Measurements from ENCODE around the gene SAAL1.
A peak's percentile ranks its signal among the peaks of the same experiment; 100 is the strongest.
"Not testable (repeated sequence)": the region's sequence is repeated elsewhere in the genome, so short reads cannot be mapped to it uniquely, and the experiment has no call there.

Gene SAAL1

GRCh38 chr11:18140145-18140544 is 34.3 kb upstream of the SAAL1 start:
- H2BK5ac ChIP-seq (ENCODE audit: low read length), result no peak overlapping the region
- no peak overlapping the region for H3K4ac ChIP-seq (ENCODE audit: low read depth, low read length)
- H3K18ac ChIP-seq (ENCODE audit: low read length), result no peak overlapping the region
- WGBS (ENCODE audit: extremely low coverage, insufficient coverage, low lambda C conversion rate), result no CpG with 5 or more reads among the region's 2 CpGs
- H3K23ac ChIP-seq (ENCODE audit: low read length), result no peak overlapping the region
- H4K5ac ChIP-seq (ENCODE audit: low read length), result no peak overlapping the region
- no peaks in the 10 kb centered on the region for H3K36me3 ChIP-seq (ENCODE audit: control insufficient read depth, insufficient read depth, low read length)
- H3K4me1 ChIP-seq (ENCODE audit: control insufficient read depth, low read depth, low read length), result no peaks in the 10 kb centered on the region
- no peak overlapping the region for H2BK120ac ChIP-seq (ENCODE audit: low read depth, low read length)
- H3K79me2 ChIP-seq (ENCODE audit: control insufficient read depth, insufficient read depth, low read length), result no peaks in the 10 kb centered on the region
- no peak overlapping the region for H2BK15ac ChIP-seq (replicated peaks; ENCODE audit: low read depth)
- H3K4me2 ChIP-seq (ENCODE audit: low read length), result no peak overlapping the region
- H3K27me3 ChIP-seq (ENCODE audit: insufficient read depth, low read length, poor library complexity), result no peaks in the 10 kb centered on the region
- no peak overlapping the region for H3K27ac ChIP-seq (ENCODE audit: low read depth, low read length)
- no peaks in the 10 kb centered on the region for H3K79me1 ChIP-seq (ENCODE audit: low read length)
- DNase-seq, result no peak
- no peak overlapping the region for H2AK5ac ChIP-seq (ENCODE audit: low read length)
- no peak overlapping the region for H4K8ac ChIP-seq (ENCODE audit: low read depth, low read length)
- no peak overlapping the region for H3K56ac ChIP-seq (ENCODE audit: low read length)
- H3K4me3 ChIP-seq (ENCODE audit: low read length), result no peak overlapping the region
- H3K9ac ChIP-seq (ENCODE audit: low read length), result no peak overlapping the region

DNA sequence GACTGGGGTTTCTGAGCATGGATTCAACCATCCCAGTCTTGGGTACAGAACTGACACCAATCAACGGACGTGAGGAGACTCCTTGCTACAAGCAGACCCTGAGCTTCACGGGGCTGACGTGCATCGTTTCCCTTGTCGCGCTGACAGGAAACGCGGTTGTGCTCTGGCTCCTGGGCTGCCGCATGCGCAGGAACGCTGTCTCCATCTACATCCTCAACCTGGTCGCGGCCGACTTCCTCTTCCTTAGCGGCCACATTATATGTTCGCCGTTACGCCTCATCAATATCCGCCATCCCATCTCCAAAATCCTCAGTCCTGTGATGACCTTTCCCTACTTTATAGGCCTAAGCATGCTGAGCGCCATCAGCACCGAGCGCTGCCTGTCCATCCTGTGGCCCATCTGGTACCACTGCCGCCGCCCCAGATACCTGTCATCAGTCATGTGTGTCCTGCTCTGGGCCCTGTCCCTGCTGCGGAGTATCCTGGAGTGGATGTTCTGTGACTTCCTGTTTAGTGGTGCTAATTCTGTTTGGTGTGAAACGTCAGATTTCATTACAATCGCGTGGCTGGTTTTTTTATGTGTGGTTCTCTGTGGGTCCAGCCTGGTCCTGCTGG is 31.4 kb upstream of the SAAL1 start:
- WGBS (ENCODE audit: extremely low coverage, insufficient coverage, low lambda C conversion rate), result no CpG with 5 or more reads among the region's 29 CpGs
- H3K4me2 ChIP-seq (ENCODE audit: low read length), result no peak overlapping the region
- no peak overlapping the region for H3K27ac ChIP-seq (ENCODE audit: low read depth, low read length)
- no peak for DNase-seq
- H2BK5ac ChIP-seq (ENCODE audit: low read length), result no peak overlapping the region
- H3K27me3 ChIP-seq (ENCODE audit: insufficient read depth, low read length, poor library complexity), result no peaks in the 10 kb centered on the region
- H4K8ac ChIP-seq (ENCODE audit: low read depth, low read length), result no peak overlapping the region
- H2BK120ac ChIP-seq (ENCODE audit: low read depth, low read length), result no peak overlapping the region
- no peak overlapping the region for H3K23ac ChIP-seq (ENCODE audit: low read length)
- H3K9ac ChIP-seq (ENCODE audit: low read length), result no peak overlapping the region
- H3K4me3 ChIP-seq (ENCODE audit: low read length), result no peak overlapping the region
- no peaks in the 10 kb centered on the region for H3K79me2 ChIP-seq (ENCODE audit: control insufficient read depth, insufficient read depth, low read length)
- no peak overlapping the region for H2AK5ac ChIP-seq (ENCODE audit: low read length)
- H2BK15ac ChIP-seq (replicated peaks; ENCODE audit: low read depth), result no peak overlapping the region
- no peaks in the 10 kb centered on the region for H3K79me1 ChIP-seq (ENCODE audit: low read length)
- no peaks in the 10 kb centered on the region for H3K4me1 ChIP-seq (ENCODE audit: control insufficient read depth, low read depth, low read length)
- H3K4ac ChIP-seq (ENCODE audit: low read depth, low read length), result no peak overlapping the region
- H3K18ac ChIP-seq (ENCODE audit: low read length), result no peak overlapping the region
- no peaks in the 10 kb centered on the region for H3K36me3 ChIP-seq (ENCODE audit: control insufficient read depth, insufficient read depth, low read length)
- H4K5ac ChIP-seq (ENCODE audit: low read length), result no peak overlapping the region
- H3K56ac ChIP-seq (ENCODE audit: low read length), result no peak overlapping the region

- no peak overlapping the region for H3K18ac ChIP-seq (ENCODE audit: low read length)
- no peak overlapping the region for H3K23ac ChIP-seq (ENCODE audit: low read length)
- no peaks in the 10 kb centered on the region for H3K79me1 ChIP-seq (ENCODE audit: low read length)
- no peak overlapping the region for H3K56ac ChIP-seq (ENCODE audit: low read length)
- WGBS (ENCODE audit: extremely low coverage, insufficient coverage, low lambda C conversion rate), result no CpG with 5 or more reads among the region's 2 CpGs
- DNase-seq, result peak; percentile 19
- no peak overlapping the region for H4K8ac ChIP-seq (ENCODE audit: low read depth, low read length)
- no peaks in the 10 kb centered on the region for H3K4me1 ChIP-seq (ENCODE audit: control insufficient read depth, low read depth, low read length)
- H3K79me2 ChIP-seq (ENCODE audit: control insufficient read depth, insufficient read depth, low read length), result no peaks in the 10 kb centered on the region
- H3K4me2 ChIP-seq (ENCODE audit: low read length), result no peak overlapping the region
- no peak overlapping the region for H3K27ac ChIP-seq (ENCODE audit: low read depth, low read length)
- no peak overlapping the region for H4K5ac ChIP-seq (ENCODE audit: low read length)
- no peak overlapping the region for H2BK5ac ChIP-seq (ENCODE audit: low read length)
- H2BK15ac ChIP-seq (replicated peaks; ENCODE audit: low read depth), result no peak overlapping the region
- no peaks in the 10 kb centered on the region for H3K36me3 ChIP-seq (ENCODE audit: control insufficient read depth, insufficient read depth, low read length)
- H3K9ac ChIP-seq (ENCODE audit: low read length), result no peak overlapping the region
- H3K4me3 ChIP-seq (ENCODE audit: low read length), result no peak overlapping the region
- no peak overlapping the region for H2AK5ac ChIP-seq (ENCODE audit: low read length)
- H3K4ac ChIP-seq (ENCODE audit: low read depth, low read length), result no peak overlapping the region
- no peak overlapping the region for H2BK120ac ChIP-seq (ENCODE audit: low read depth, low read length)
- H3K27me3 ChIP-seq (ENCODE audit: insufficient read depth, low read length, poor library complexity), result no peaks in the 10 kb centered on the region
These were observed 29.4 kb upstream of the SAAL1 start for GRCh38 chr11:18135308-18135707.

- no CpG with 5 or more reads among the region's 3 CpGs for WGBS (ENCODE audit: extremely low coverage, insufficient coverage, low lambda C conversion rate)
- Histone ChIP-seq H3K4me2 (ENCODE audit: low read length) (no peak within 1 kb of the TSS), H3K36me3 (ENCODE audit: control insufficient read depth, insufficient read depth, low read length) (no peaks in the 10 kb centered on the region), H4K8ac (ENCODE audit: low read depth, low read length) (no peak within 1 kb of the TSS), H3K56ac (ENCODE audit: low read length) (no peak within 1 kb of the TSS), H4K5ac (ENCODE audit: low read length) (no peak within 1 kb of the TSS), H3K9ac (ENCODE audit: low read length) (no peak within 1 kb of the TSS), H3K4me1 (ENCODE audit: control insufficient read depth, low read depth, low read length) (no peaks in the 10 kb centered on the region), H3K23ac (ENCODE audit: low read length) (no peak within 1 kb of the TSS), H3K4me3 (ENCODE audit: low read length) (no peak within 1 kb of the TSS), H3K79me2 (ENCODE audit: control insufficient read depth, insufficient read depth, low read length) (no peaks in the 10 kb centered on the region), H3K18ac (ENCODE audit: low read length) (no peak within 1 kb of the TSS), H2AK5ac (ENCODE audit: low read length) (no peak within 1 kb of the TSS), H2BK120ac (ENCODE audit: low read depth, low read length) (no peak within 1 kb of the TSS), H3K4ac (ENCODE audit: low read depth, low read length) (no peak within 1 kb of the TSS), H2BK15ac (replicated peaks; ENCODE audit: low read depth) (no peak within 1 kb of the TSS), H2BK5ac (ENCODE audit: low read length) (no peak within 1 kb of the TSS), H3K27me3 (ENCODE audit: insufficient read depth, low read length, poor library complexity) (no peaks in the 10 kb centered on the region), H3K27ac (ENCODE audit: low read depth, low read length) (no peak within 1 kb of the TSS), H3K79me1 (ENCODE audit: low read length) (no peaks in the 10 kb centered on the region)
- no peak for DNase-seq
These were observed 26.5 kb upstream of the SAAL1 start, which contains the start of gene MRGPRX3 for GRCh38 chr11:18132341-18132740. Gene MRGPRX3 (plus strand): TSS chr11:18132571. CDS start chr11:18137203, 4,632 bp downstream.

DNA sequence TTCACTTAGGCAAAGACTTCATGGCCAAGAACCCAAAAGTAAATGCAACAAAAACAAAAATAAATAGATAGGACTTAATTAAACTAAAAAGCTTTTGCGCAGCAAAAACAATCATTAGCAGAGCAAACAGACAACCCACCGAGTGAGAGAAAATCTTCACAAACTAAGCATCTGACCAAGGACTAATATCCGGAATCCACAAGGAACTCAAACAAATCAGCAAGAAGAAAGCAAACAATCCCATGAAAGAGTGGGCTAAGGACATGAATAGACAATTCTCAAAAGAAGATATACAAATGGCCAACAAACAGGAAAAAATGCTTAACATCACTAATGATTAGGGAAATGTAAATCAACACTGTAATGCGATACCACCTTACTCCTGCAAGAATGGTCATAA is 25.2 kb upstream of the SAAL1 start:
- not testable (repeated sequence) for H3K4me1 ChIP-seq (ENCODE audit: control insufficient read depth, low read depth, low read length); H3K79me1 ChIP-seq (ENCODE audit: low read length); H2AK5ac ChIP-seq (ENCODE audit: low read length); H3K79me2 ChIP-seq (ENCODE audit: control insufficient read depth, insufficient read depth, low read length); H3K23ac ChIP-seq (ENCODE audit: low read length); H2BK120ac ChIP-seq (ENCODE audit: low read depth, low read length); H3K27me3 ChIP-seq (ENCODE audit: insufficient read depth, low read length, poor library complexity); H4K5ac ChIP-seq (ENCODE audit: low read length); H4K8ac ChIP-seq (ENCODE audit: low read depth, low read length); H2BK5ac ChIP-seq (ENCODE audit: low read length); H3K4me3 ChIP-seq (ENCODE audit: low read length); H3K36me3 ChIP-seq (ENCODE audit: control insufficient read depth, insufficient read depth, low read length); H3K4me2 ChIP-seq (ENCODE audit: low read length); H3K56ac ChIP-seq (ENCODE audit: low read length); DNase-seq; H3K18ac ChIP-seq (ENCODE audit: low read length); H3K27ac ChIP-seq (ENCODE audit: low read depth, low read length); H3K9ac ChIP-seq (ENCODE audit: low read length); H3K4ac ChIP-seq (ENCODE audit: low read depth, low read length); H2BK15ac ChIP-seq (replicated peaks; ENCODE audit: low read depth)
- WGBS (ENCODE audit: extremely low coverage, insufficient coverage, low lambda C conversion rate), result no CpG with 5 or more reads among the region's 4 CpGs

- not testable (repeated sequence) for H3K9ac ChIP-seq (ENCODE audit: low read length); H3K4me2 ChIP-seq (ENCODE audit: low read length); H3K56ac ChIP-seq (ENCODE audit: low read length); H3K36me3 ChIP-seq (ENCODE audit: control insufficient read depth, insufficient read depth, low read length); H3K79me1 ChIP-seq (ENCODE audit: low read length); H2BK5ac ChIP-seq (ENCODE audit: low read length); H4K5ac ChIP-seq (ENCODE audit: low read length); H3K79me2 ChIP-seq (ENCODE audit: control insufficient read depth, insufficient read depth, low read length); H3K27me3 ChIP-seq (ENCODE audit: insufficient read depth, low read length, poor library complexity); H2BK15ac ChIP-seq (replicated peaks; ENCODE audit: low read depth); H3K4ac ChIP-seq (ENCODE audit: low read depth, low read length); H3K23ac ChIP-seq (ENCODE audit: low read length); DNase-seq; H2BK120ac ChIP-seq (ENCODE audit: low read depth, low read length); H2AK5ac ChIP-seq (ENCODE audit: low read length); H3K27ac ChIP-seq (ENCODE audit: low read depth, low read length); H4K8ac ChIP-seq (ENCODE audit: low read depth, low read length); H3K18ac ChIP-seq (ENCODE audit: low read length); H3K4me1 ChIP-seq (ENCODE audit: control insufficient read depth, low read depth, low read length); H3K4me3 ChIP-seq (ENCODE audit: low read length)
- WGBS (ENCODE audit: extremely low coverage, insufficient coverage, low lambda C conversion rate), result no CpG with 5 or more reads among the region's 20 CpGs
These were observed 15.5 kb upstream of the SAAL1 start for GRCh38 chr11:18121331-18121828.

Data from mesendoderm (in vitro differentiated cells).